Measurements from ENCODE around the gene NQO2. TPM values are rescaled to one million over a fixed set of nuclear protein-coding genes. Genes with fewer than 3 reads are reported as not detected.

The NQO2 gene
- total and polyA plus RNA-seq, 2 of the 13 experiments (the other 11 are each of a cell fraction or from before 2014, with no cell fraction given): 32.2 to 56.5 TPM

GRCh38 chr6:2970753-2971419 lies 28.8 kb upstream of the NQO2 start (continued):
- TF ChIP-seq PRDM10 (CRISPR knock-in tag; IDR thresholded peaks at IDR 0.05; ENCODE audit: low read depth) (no peak; the same call in 1 of the 2 replicates), THAP11 (CRISPR knock-in tag; IDR thresholded peaks at IDR 0.05) (no peak), ZBTB38 (CRISPR knock-in tag; IDR thresholded peaks at IDR 0.05) (no peak), BATF2 (CRISPR knock-in tag; IDR thresholded peaks at IDR 0.05) (no peak), NCOR1 (IDR thresholded peaks at IDR 0.05; ENCODE audit: borderline replicate concordance, low read length) (no peak), SCMH1 (CRISPR knock-in tag; IDR thresholded peaks at IDR 0.05; ENCODE audit: borderline replicate concordance) (no peak), ZBTB49 (CRISPR knock-in tag; IDR thresholded peaks at IDR 0.05; ENCODE audit: borderline replicate concordance) (no peak), LBX2 (CRISPR knock-in tag; IDR thresholded peaks at IDR 0.05; ENCODE audit: borderline replicate concordance) (peak; percentile 55; the same call in 1 of the 2 replicates), ONECUT2 (CRISPR knock-in tag; IDR thresholded peaks at IDR 0.05) (no peak), TRAFD1 (CRISPR knock-in tag; IDR thresholded peaks at IDR 0.05; ENCODE audit: borderline replicate concordance) (no peak), MATR3 (CRISPR knock-in tag; IDR thresholded peaks at IDR 0.05) (no peak), ZBTB43 (CRISPR knock-in tag; conservative IDR thresholded peaks at IDR 0.05) (peak; percentile 56), HES4 (CRISPR knock-in tag; IDR thresholded peaks at IDR 0.05; ENCODE audit: borderline replicate concordance) (no peak), ELK4 (CRISPR knock-in tag; IDR thresholded peaks at IDR 0.05; ENCODE audit: borderline replicate concordance) (no peak), CREBL2 (CRISPR knock-in tag; IDR thresholded peaks at IDR 0.05; ENCODE audit: borderline replicate concordance) (no peak; the same call in 1 of the 2 replicates)
